Motor neuron (in vitro differentiated cells): ENCODE data around the gene HOXD9. TPM values are rescaled to one million over a fixed set of nuclear protein-coding genes. Genes with fewer than 3 reads are reported as not detected.

Source experiments
- ATAC-seq, 8 experiments: fragments of 200-7000 bp; cut with Tn5 transposase; replicated peaks in 6 of 8; 2 replicates each; pipeline ENCODE4 v1.8.0; 2021; ENCODE audit warnings: mild to moderate bottlenecking in 8 of 8, moderate library complexity in 8 of 8
- H3K27ac ChIP-seq, 2 donors: fragments of 250-450 bp; sonication (Bioruptor Pico); 2 replicates each; pipeline ENCODE4 v1.9.0; 2021; ENCODE audit warnings: antibody characterized with exemption in 2 of 2, mild to moderate bottlenecking in 2 of 2, moderate library complexity in 1 of 2
- H3K4me1 ChIP-seq, 2 donors: fragments of 250-450 bp; sonication (Bioruptor Pico); replicated peaks in 1 of 2; 2 replicates each; pipeline ENCODE4 v1.6.1; 2021; ENCODE audit warnings: antibody characterized with exemption in 2 of 2, mild to moderate bottlenecking in 2 of 2, moderate library complexity in 1 of 2
- H3K4me3 ChIP-seq, 5 donors: fragments of 250-450 bp; sonication (Bioruptor Pico); 2 replicates each; pipeline ENCODE4 v1.9.0; 2021; ENCODE audit warnings: antibody characterized with exemption in 5 of 5, mild to moderate bottlenecking in 5 of 5, moderate library complexity in 4 of 5
- WGBS, 10 experiments: fragments of 450-650 bp; shearing (Covaris generic); methylation state at CpG; one replicate each; pipeline ENCODE4 v1.0.0; 2022; 5-methylcytosine and 5-hydroxymethylcytosine counted together
- in situ Hi-C, 9 experiments: fragments of 400-800 bp; cut with MboI; loops; one replicate each; pipeline ENCODE4 v1.15.0; 2021; ENCODE audit warnings: low sequenced_read_pairs in 9 of 9, low pct_unique_long_range_greater_than_20kb in 2 of 9; ENCODE audit not compliant: unreplicated experiment in 9 of 9
- total RNA-seq, 8 experiments: library from RNA; unstranded; fragments of 300-600 nt; gene quantifications; 2 replicates each; pipeline versions ENCODE4 v1.2.3 to v1.2.4, GENCODE V29; 2022

HOXD9 gene
- total RNA-seq, 8 experiments from 2014 or later = 2.9 to 11.9 (median 5.7) TPM

GRCh38 chr2:176160986-176161824, 38.7 kb downstream of the HOXD9 start:
- Histone ChIP-seq H3K27ac (peak overlapping the region; percentile 89 to 94), H3K4me3 (peak overlapping the region; percentile 13 to 42 (median 40)), H3K4me1 (peaks cover 32 to 93% of the 10 kb centered on the region in 2 donors)
- 2 to 92% (median 15%) methylated on average over 1 to 10 of the region's 22 CpGs for WGBS, 10 experiments
- no peak for ATAC-seq
- in situ Hi-C loops = no loop called here

- in situ Hi-C loops = no loop called here
- H3K4me1 ChIP-seq = peaks cover 33 to 92% of the 10 kb centered on the region in 2 donors
- ATAC-seq = peak in 2 of 8 experiments; percentile 21 to 48
- H3K4me3 ChIP-seq = peak overlapping the region; percentile 13 to 42 (median 40)
- peak overlapping the region; percentile 85 to 94 for H3K27ac ChIP-seq
- WGBS, 10 experiments = 0 to 60% (median 8%) methylated on average over 1 to 12 of the region's 22 CpGs; no CpG with 5 or more reads in 2 of the 10 experiments
Measured at GRCh38 chr2:176161825-176162626, 39.5 kb downstream of the HOXD9 start.

GRCh38 chr2:176162911-176163671, 40.6 kb downstream of the HOXD9 start:
- 0 to 100% (median 54%) methylated on average over 3 to 11 of the region's 29 CpGs; no CpG with 5 or more reads in 4 of the 10 experiments for whole genome bisulfite sequencing, 10 experiments
- Histone ChIP-seq H3K4me1 (peaks cover 34 to 83% of the 10 kb centered on the region in 2 donors), H3K4me3 (peak overlapping the region; percentile 13 to 42 (median 40)), H3K27ac (peak overlapping the region; percentile 85 to 94)
- in situ Hi-C loops = no loop called here
- peak in 5 of 8 experiments; percentile 14 to 47 (median 38) for ATAC-seq

- peak overlapping the region; percentile 85 to 94 for H3K27ac ChIP-seq
- WGBS, 10 experiments = 0 to 100% (median 57%) methylated on average over 1 to 4 of the region's 12 CpGs; no CpG with 5 or more reads in 6 of the 10 experiments
- ATAC-seq = no peak
- in situ Hi-C loops = no loop called here
- peak overlapping the region; percentile 13 to 42 (median 40) for H3K4me3 ChIP-seq
- H3K4me1 ChIP-seq = peaks cover 34 to 78% of the 10 kb centered on the region in 2 donors
Measured at GRCh38 chr2:176163672-176164056, 41.1 kb downstream of the HOXD9 start.

- peak overlapping the region; percentile 22 to 42 (median 40) for H3K4me3 ChIP-seq
- no peak for ATAC-seq
- in situ Hi-C loops = no loop called here
- peaks cover 38 to 78% of the 10 kb centered on the region in 2 donors for H3K4me1 ChIP-seq
- peak overlapping the region; percentile 85 to 94 for H3K27ac ChIP-seq
- WGBS, 10 experiments = 0 to 100% (median 13%) methylated on average over 2 to 13 of the region's 13 CpGs
Measured at GRCh38 chr2:176164201-176164600, 41.7 kb downstream of the HOXD9 start.

GRCh38 chr2:176164611-176165369, 42.3 kb downstream of the HOXD9 start:
- in situ Hi-C loops = no loop called here
- peaks cover 38 to 76% of the 10 kb centered on the region in 2 donors for H3K4me1 ChIP-seq
- peak overlapping the region; percentile 22 to 42 (median 40) for H3K4me3 ChIP-seq
- peak overlapping the region; percentile 85 for H3K27ac ChIP-seq
- WGBS, 10 experiments = 0 to 100% (median 7%) methylated on average over 1 to 22 of the region's 52 CpGs; no CpG with 5 or more reads in 1 of the 10 experiments
- ATAC-seq = peak in 5 of 8 experiments; percentile 23 to 50 (median 39)

- H3K4me3 ChIP-seq = peak overlapping the region; percentile 22 to 42 (median 40)
- ATAC-seq = peak in 5 of 8 experiments; percentile 2 to 20 (median 8)
- in situ Hi-C loops = no loop called here
- peaks cover 41 to 74% of the 10 kb centered on the region in 2 donors for H3K4me1 ChIP-seq
- peak overlapping the region; percentile 85 for H3K27ac ChIP-seq
- 0 to 96% (median 1%) methylated on average over 2 to 18 of the region's 26 CpGs; no CpG with 5 or more reads in 2 of the 10 experiments for WGBS, 10 experiments
Measured at GRCh38 chr2:176165370-176166050, 43.0 kb downstream of the HOXD9 start.

- peaks cover 49 to 74% of the 10 kb centered on the region in 2 donors for H3K4me1 ChIP-seq
- 0 to 81% (median 20%) methylated on average over 1 to 2 of the region's 2 CpGs; no CpG with 5 or more reads in 3 of the 10 experiments for WGBS, 10 experiments
- ATAC-seq = no peak
- no peak overlapping the region for H3K4me3 ChIP-seq
- H3K27ac ChIP-seq = no peak overlapping the region
- in situ Hi-C loops = no loop called here
Measured at GRCh38 chr2:176166272-176166671, 43.8 kb downstream of the HOXD9 start.

- H3K4me3 ChIP-seq = no peak overlapping the region
- no peak overlapping the region for H3K27ac ChIP-seq
- peaks cover 56 to 74% of the 10 kb centered on the region in 2 donors for H3K4me1 ChIP-seq
- ATAC-seq = no peak
- in situ Hi-C loops = no loop called here
- 22 to 80% (median 44%) methylated on average over 1 of the region's 1 CpG; no CpG with 5 or more reads in 3 of the 10 experiments for WGBS, 10 experiments
Measured at GRCh38 chr2:176167398-176167797, 44.9 kb downstream of the HOXD9 start.

- WGBS, 10 experiments = 80% methylated on average over 1 of the region's 5 CpGs; no CpG with 5 or more reads in 9 of the 10 experiments
- in situ Hi-C loops = no loop called here
- Histone ChIP-seq H3K4me1 (peaks cover 46 to 72% of the 10 kb centered on the region in 2 donors), H3K4me3 (no peak overlapping the region), H3K27ac (no peak overlapping the region)
- ATAC-seq = peak in 3 of 8 experiments; percentile 8 to 14 (median 14)
Measured at GRCh38 chr2:176169181-176169580, 46.7 kb downstream of the HOXD9 start.

- H3K4me3 ChIP-seq = no peak overlapping the region
- WGBS, 10 experiments = 40 to 85% (median 60%) methylated on average over 1 to 2 of the region's 2 CpGs; no CpG with 5 or more reads in 4 of the 10 experiments
- H3K27ac ChIP-seq = no peak overlapping the region
- no peak for ATAC-seq
- peaks cover 46 to 70% of the 10 kb centered on the region in 2 donors for H3K4me1 ChIP-seq
- in situ Hi-C loops = no loop called here
Measured at GRCh38 chr2:176169711-176170110, 47.2 kb downstream of the HOXD9 start.
